HEK293 (cell line): ENCODE measurements around the gene SLC25A22.

Experiments used
- CTCF ChIA-PET: fragments of 350-600 bp; formaldehyde crosslinking; extraction: SDS; loops from one replicate; lab custom pipeline; 2021; ENCODE audit warnings: antibody characterized with exemption; lab: Yijun Ruan, JAX
- POLR2A ChIA-PET: fragments of 300-600 bp; formaldehyde crosslinking; extraction: SDS; loops from one replicate; lab custom pipeline; 2020; ENCODE audit warnings: antibody characterized with exemption, inconsistent platforms; lab: Yijun Ruan, JAX
- H3K27ac ChIP-seq: fragments of 200-500 bp; sonication (Bioruptor generic); 2 replicates; pipeline ENCODE4 v1.5.1; 2014; ENCODE audit warnings: low read depth, low read length, control low read depth, inconsistent platforms; ENCODE audit errors: extremely low read depth
- H3K36me3 ChIP-seq, 2 experiments: fragments of 200-500 bp in 1 of 2; sonication (Bioruptor generic) in 1 of 2; 1 replicate in 1 of 2; 2 replicates in 1 of 2; pipeline ENCODE4 v1.5.1; 2014 to 2017; ENCODE audit warnings: inconsistent platforms in 2 of 2, low read length in 2 of 2; ENCODE audit not compliant: control insufficient read depth in 2 of 2, insufficient read depth in 1 of 2
- H3K4me1 ChIP-seq: fragments of 200-500 bp; sonication (Bioruptor generic); 2 replicates; pipeline ENCODE4 v1.5.1; 2014; ENCODE audit warnings: mild to moderate bottlenecking, low read length, inconsistent platforms; ENCODE audit not compliant: control insufficient read depth, insufficient read depth
- H3K4me3 ChIP-seq: 2 replicates; pipeline ENCODE4 v1.5.1; 2011; ENCODE audit warnings: low read depth, mild to moderate bottlenecking, control low read depth, low read length, moderate library complexity
- H3K9me3 ChIP-seq: fragments of 200-500 bp; sonication (Bioruptor generic); 2 replicates; pipeline ENCODE4 v1.5.1; 2014; ENCODE audit warnings: low read depth, low read length, inconsistent platforms; ENCODE audit not compliant: control insufficient read depth, insufficient read depth
- FEZF1 ChIP-seq: fragments of 450-650 bp; formaldehyde crosslinking; IDR thresholded peaks from 2 replicates; pipeline ENCODE4 v1.5.1; 2016; ENCODE audit warnings: missing biosample characterization, missing genetic modification characterization
- GLI2 ChIP-seq: fragments of 450-650 bp; formaldehyde crosslinking; IDR thresholded peaks from 2 replicates; pipeline ENCODE4; 2017; ENCODE audit warnings: missing biosample characterization, missing genetic modification characterization, low read depth, borderline replicate concordance
- IKZF3 ChIP-seq: fragments of 450-650 bp; IDR thresholded peaks from 2 replicates; pipeline ENCODE4 v1.5.0; 2018; ENCODE audit warnings: missing biosample characterization, mild to moderate bottlenecking, missing genetic modification characterization, moderate library complexity
- OSR2 ChIP-seq: fragments of 450-650 bp; formaldehyde crosslinking; IDR thresholded peaks from 2 replicates; pipeline ENCODE4 v1.5.1; 2016; ENCODE audit warnings: missing biosample characterization, missing genetic modification characterization
- RBAK ChIP-seq: fragments of 450-650 bp; formaldehyde crosslinking; IDR thresholded peaks from 2 replicates; pipeline ENCODE4 v1.5.1; 2016; ENCODE audit warnings: missing biosample characterization, missing genetic modification characterization
- REPIN1 ChIP-seq: fragments of 450-650 bp; formaldehyde crosslinking; IDR thresholded peaks from 2 replicates; pipeline ENCODE4 v1.5.1; 2017; ENCODE audit warnings: missing biosample characterization, missing genetic modification characterization, low read depth
- SETDB1 ChIP-seq: IDR thresholded peaks from one replicate; pipeline ENCODE4 v1.6.1; 2017; ENCODE audit warnings: mild to moderate bottlenecking, low read length, moderate library complexity, mixed read lengths; ENCODE audit not compliant: insufficient read length
- ZBTB8A ChIP-seq: fragments of 450-650 bp; formaldehyde crosslinking; IDR thresholded peaks from 2 replicates; pipeline ENCODE4 v1.5.1; 2016; ENCODE audit warnings: missing biosample characterization, missing genetic modification characterization
- ZFHX2 ChIP-seq: fragments of 450-650 bp; formaldehyde crosslinking; conservative IDR thresholded peaks from 2 replicates; pipeline ENCODE4 v1.5.1; 2016; ENCODE audit warnings: missing biosample characterization, missing genetic modification characterization
- ZNF132 ChIP-seq: fragments of 450-650 bp; formaldehyde crosslinking; IDR thresholded peaks from 2 replicates; pipeline ENCODE4 v1.5.1; 2017; ENCODE audit warnings: missing biosample characterization, missing genetic modification characterization, borderline replicate concordance
- ZNF174 ChIP-seq: fragments of 450-650 bp; formaldehyde crosslinking; IDR thresholded peaks from 2 replicates; pipeline ENCODE4 v1.5.0; 2017; ENCODE audit warnings: missing biosample characterization, mild to moderate bottlenecking, missing genetic modification characterization
- ZNF221 ChIP-seq: fragments of 450-650 bp; formaldehyde crosslinking; IDR thresholded peaks from 2 replicates; pipeline ENCODE4 v1.5.1; 2017; ENCODE audit warnings: missing biosample characterization, missing genetic modification characterization, borderline replicate concordance
- ZNF239 ChIP-seq: fragments of 450-650 bp; formaldehyde crosslinking; IDR thresholded peaks from 2 replicates; pipeline ENCODE4 v1.5.1; 2016; ENCODE audit warnings: missing biosample characterization, missing genetic modification characterization
- ZNF324 ChIP-seq: fragments of 450-650 bp; formaldehyde crosslinking; IDR thresholded peaks from 2 replicates; pipeline ENCODE4 v1.5.1; 2016; ENCODE audit warnings: missing biosample characterization, missing genetic modification characterization
- ZNF423 ChIP-seq: fragments of 450-650 bp; formaldehyde crosslinking; IDR thresholded peaks from 2 replicates; pipeline ENCODE4 v1.5.1; 2016; ENCODE audit warnings: missing biosample characterization, missing genetic modification characterization
- ZNF426 ChIP-seq: fragments of 450-650 bp; formaldehyde crosslinking; IDR thresholded peaks from 2 replicates; pipeline ENCODE4 v1.5.1; 2017; ENCODE audit warnings: missing biosample characterization, missing genetic modification characterization, mild to moderate bottlenecking, inconsistent platforms, moderate library complexity
- ZNF544 ChIP-seq: fragments of 450-650 bp; formaldehyde crosslinking; IDR thresholded peaks from 2 replicates; pipeline ENCODE4 v1.5.0; 2017; ENCODE audit warnings: missing biosample characterization, missing genetic modification characterization
- ZNF580 ChIP-seq: fragments of 450-650 bp; formaldehyde crosslinking; IDR thresholded peaks from 2 replicates; pipeline ENCODE4 v1.5.1; 2016; ENCODE audit warnings: missing biosample characterization, missing genetic modification characterization
- ZNF623 ChIP-seq: fragments of 450-650 bp; formaldehyde crosslinking; IDR thresholded peaks from 2 replicates; pipeline ENCODE4 v1.5.1; 2016; ENCODE audit warnings: missing biosample characterization, missing genetic modification characterization
- ZNF626 ChIP-seq: fragments of 450-650 bp; sonication (Bioruptor Pico); formaldehyde crosslinking; IDR thresholded peaks from 2 replicates; pipeline ENCODE4 v1.5.1; 2018; ENCODE audit warnings: missing biosample characterization, missing genetic modification characterization, inconsistent platforms
- ZNF701 ChIP-seq: fragments of 450-650 bp; formaldehyde crosslinking; IDR thresholded peaks from 2 replicates; pipeline ENCODE4 v1.5.1; 2016; ENCODE audit warnings: missing biosample characterization, missing genetic modification characterization
- ZNF843 ChIP-seq: fragments of 450-650 bp; formaldehyde crosslinking; IDR thresholded peaks from 2 replicates; pipeline ENCODE4 v1.5.1; 2016; ENCODE audit warnings: missing biosample characterization, missing genetic modification characterization
- TF ChIP-seq, protein P1 (sequence below): fragments of 450-650 bp; formaldehyde crosslinking; IDR thresholded peaks from 2 replicates; pipeline ENCODE4 v1.5.1; 2016; ENCODE audit warnings: missing biosample characterization, missing genetic modification characterization
- TF ChIP-seq, protein P2 (sequence below): fragments of 450-650 bp; formaldehyde crosslinking; IDR thresholded peaks from 2 replicates; pipeline ENCODE4 v1.5.1; 2016; ENCODE audit warnings: missing biosample characterization, missing genetic modification characterization
- TF ChIP-seq, protein P3 (sequence below): fragments of 450-650 bp; formaldehyde crosslinking; IDR thresholded peaks from 2 replicates; pipeline ENCODE4 v1.5.1; 2016; ENCODE audit warnings: missing biosample characterization, missing genetic modification characterization

Gene SLC25A22

GRCh38 chr11:841981-842369, 43.9 kb upstream of the SLC25A22 start (continued):
- TF ChIP-seq ZNF239 (no peak), ZNF221 (no peak)

DNA sequence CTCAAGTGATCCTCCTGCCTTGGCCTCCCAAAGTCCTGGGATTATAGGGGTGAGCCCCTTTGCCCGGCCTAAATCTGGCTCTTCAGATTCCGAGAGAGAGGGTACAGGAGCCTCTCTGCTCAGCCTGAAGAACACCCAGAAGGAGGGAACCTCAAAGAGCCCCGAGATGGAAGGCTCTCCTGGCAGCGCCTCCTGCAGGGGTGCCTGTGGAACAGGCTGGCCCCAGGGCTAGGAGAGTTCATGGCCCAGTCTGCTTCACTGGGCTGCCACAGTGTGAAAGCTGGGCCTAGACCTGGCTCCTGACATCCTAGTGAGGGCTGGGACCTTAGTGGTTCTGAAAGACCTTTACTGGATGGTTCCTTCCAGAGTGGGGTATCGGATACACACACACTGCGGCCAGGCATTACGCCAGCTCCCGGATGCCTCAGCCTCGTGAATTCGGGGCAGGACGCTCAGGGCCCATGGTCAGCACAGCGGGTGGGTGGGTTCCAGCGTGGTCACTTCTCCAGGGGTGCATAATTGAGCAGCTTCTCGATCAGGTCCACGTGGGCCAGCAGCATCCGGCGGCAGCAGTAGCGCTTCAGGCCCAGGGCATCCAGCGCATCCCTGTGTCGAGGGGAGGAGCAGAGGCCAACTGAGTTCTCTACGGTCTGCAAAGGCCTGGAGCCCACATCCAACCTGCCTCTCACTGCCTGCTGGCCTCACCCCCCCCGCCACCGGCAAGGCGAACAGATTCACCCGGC, 42.0 kb upstream of the SLC25A22 start:
- Histone ChIP-seq H3K4me1 (0 out of 2 replicates have a peak, but pooled peaks cover 3% of the 10 kb centered on the region), H3K4me3 (no peak overlapping the region), H3K36me3 (peaks cover 0 to 55% of the 10 kb centered on the region in 2 experiments; a peak in 1 of 3 replicates), H3K9me3 (no peaks in the 10 kb centered on the region)
- CTCF ChIA-PET = interaction anchor here (0.7 to 1.4 kb wide), 5 partner anchors 20 to 819 kb away, joined by 3 to 6 read pairs (median 4); no protein-coding TSS in a partner anchor
- TF ChIP-seq, protein P1, sequence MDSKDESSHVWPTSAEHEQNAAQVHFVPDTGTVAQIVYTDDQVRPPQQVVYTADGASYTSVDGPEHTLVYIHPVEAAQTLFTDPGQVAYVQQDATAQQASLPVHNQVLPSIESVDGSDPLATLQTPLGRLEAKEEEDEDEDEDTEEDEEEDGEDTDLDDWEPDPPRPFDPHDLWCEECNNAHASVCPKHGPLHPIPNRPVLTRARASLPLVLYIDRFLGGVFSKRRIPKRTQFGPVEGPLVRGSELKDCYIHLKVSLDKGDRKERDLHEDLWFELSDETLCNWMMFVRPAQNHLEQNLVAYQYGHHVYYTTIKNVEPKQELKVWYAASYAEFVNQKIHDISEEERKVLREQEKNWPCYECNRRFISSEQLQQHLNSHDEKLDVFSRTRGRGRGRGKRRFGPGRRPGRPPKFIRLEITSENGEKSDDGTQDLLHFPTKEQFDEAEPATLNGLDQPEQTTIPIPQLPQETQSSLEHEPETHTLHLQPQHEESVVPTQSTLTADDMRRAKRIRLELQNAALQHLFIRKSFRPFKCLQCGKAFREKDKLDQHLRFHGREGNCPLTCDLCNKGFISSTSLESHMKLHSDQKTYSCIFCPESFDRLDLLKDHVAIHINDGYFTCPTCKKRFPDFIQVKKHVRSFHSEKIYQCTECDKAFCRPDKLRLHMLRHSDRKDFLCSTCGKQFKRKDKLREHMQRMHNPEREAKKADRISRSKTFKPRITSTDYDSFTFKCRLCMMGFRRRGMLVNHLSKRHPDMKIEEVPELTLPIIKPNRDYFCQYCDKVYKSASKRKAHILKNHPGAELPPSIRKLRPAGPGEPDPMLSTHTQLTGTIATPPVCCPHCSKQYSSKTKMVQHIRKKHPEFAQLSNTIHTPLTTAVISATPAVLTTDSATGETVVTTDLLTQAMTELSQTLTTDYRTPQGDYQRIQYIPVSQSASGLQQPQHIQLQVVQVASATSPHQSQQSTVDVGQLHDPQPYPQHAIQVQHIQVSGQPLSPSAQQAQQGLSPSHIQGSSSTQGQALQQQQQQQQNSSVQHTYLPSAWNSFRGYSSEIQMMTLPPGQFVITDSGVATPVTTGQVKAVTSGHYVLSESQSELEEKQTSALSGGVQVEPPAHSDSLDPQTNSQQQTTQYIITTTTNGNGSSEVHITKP (tag by site-specific recombination) = 0 out of 2 replicates have a peak, but pooled peaks have one; percentile 19
- TF ChIP-seq ZNF132 (tag by site-specific recombination) (no peak), REPIN1 (no peak), ZNF426 (no peak), ZNF626 (no peak), OSR2 (no peak), ZNF174 (tag by site-specific recombination) (no peak), ZNF544 (tag by site-specific recombination) (no peak), ZNF580 (tag by site-specific recombination) (no peak), ZFHX2 (tag by site-specific recombination) (no peak)
- TF ChIP-seq, protein P2, sequence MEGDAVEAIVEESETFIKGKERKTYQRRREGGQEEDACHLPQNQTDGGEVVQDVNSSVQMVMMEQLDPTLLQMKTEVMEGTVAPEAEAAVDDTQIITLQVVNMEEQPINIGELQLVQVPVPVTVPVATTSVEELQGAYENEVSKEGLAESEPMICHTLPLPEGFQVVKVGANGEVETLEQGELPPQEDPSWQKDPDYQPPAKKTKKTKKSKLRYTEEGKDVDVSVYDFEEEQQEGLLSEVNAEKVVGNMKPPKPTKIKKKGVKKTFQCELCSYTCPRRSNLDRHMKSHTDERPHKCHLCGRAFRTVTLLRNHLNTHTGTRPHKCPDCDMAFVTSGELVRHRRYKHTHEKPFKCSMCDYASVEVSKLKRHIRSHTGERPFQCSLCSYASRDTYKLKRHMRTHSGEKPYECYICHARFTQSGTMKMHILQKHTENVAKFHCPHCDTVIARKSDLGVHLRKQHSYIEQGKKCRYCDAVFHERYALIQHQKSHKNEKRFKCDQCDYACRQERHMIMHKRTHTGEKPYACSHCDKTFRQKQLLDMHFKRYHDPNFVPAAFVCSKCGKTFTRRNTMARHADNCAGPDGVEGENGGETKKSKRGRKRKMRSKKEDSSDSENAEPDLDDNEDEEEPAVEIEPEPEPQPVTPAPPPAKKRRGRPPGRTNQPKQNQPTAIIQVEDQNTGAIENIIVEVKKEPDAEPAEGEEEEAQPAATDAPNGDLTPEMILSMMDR (tag by site-specific recombination) = peak; percentile 32; the same call in 1 of the 2 replicates
- TF ChIP-seq, all 188 proteins: peak for 2
- POLR2A ChIA-PET = interaction anchor here (1.0 to 15.0 kb wide), 4 partner anchors 9 to 34 kb away, joined by 3 to 202 read pairs (median 38); partner anchors contain the start of genes CD151, CRACR2B and PNPLA2
- H3K27ac ChIP-seq = no peak overlapping the region

GRCh38 chr11:839280-839623, 41.2 kb upstream of the SLC25A22 start:
- TF ChIP-seq ZNF623 (tag by site-specific recombination) = no peak
- TF ChIP-seq ZNF701 (tag by site-specific recombination) = no peak
- TF ChIP-seq ZNF843 = no peak
- no peak for TF ChIP-seq ZNF324
- TF ChIP-seq, protein P3, sequence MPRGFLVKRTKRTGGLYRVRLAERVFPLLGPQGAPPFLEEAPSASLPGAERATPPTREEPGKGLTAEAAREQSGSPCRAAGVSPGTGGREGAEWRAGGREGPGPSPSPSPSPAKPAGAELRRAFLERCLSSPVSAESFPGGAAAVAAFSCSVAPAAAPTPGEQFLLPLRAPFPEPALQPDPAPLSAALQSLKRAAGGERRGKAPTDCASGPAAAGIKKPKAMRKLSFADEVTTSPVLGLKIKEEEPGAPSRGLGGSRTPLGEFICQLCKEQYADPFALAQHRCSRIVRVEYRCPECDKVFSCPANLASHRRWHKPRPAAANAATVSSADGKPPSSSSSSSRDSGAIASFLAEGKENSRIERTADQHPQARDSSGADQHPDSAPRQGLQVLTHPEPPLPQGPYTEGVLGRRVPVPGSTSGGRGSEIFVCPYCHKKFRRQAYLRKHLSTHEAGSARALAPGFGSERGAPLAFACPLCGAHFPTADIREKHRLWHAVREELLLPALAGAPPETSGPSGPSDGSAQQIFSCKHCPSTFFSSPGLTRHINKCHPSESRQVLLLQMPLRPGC (tag by site-specific recombination) = no peak
- TF ChIP-seq ZNF174 (tag by site-specific recombination) = no peak
- TF ChIP-seq FEZF1 = no peak
- TF ChIP-seq ZNF423 (tag by site-specific recombination) = no peak
- no peak for TF ChIP-seq GLI2 (tag by site-specific recombination)
- no peak for TF ChIP-seq IKZF3 (tag by site-specific recombination)
- TF ChIP-seq RBAK (tag by site-specific recombination) = no peak
- no peak for TF ChIP-seq ZBTB8A (tag by site-specific recombination)
- no peak for TF ChIP-seq SETDB1
- TF ChIP-seq, all 188 proteins: peak for 0
- no peaks in the 10 kb centered on the region for H3K9me3 ChIP-seq
- H3K4me1 ChIP-seq = no peaks in the 10 kb centered on the region; the same call in 1 of the 2 replicates
- ChIA-PET POLR2A (interaction anchor here (6.9 to 15.0 kb wide), 2 partner anchors 8 to 23 kb away, joined by 70 to 202 read pairs; partner anchors contain the start of genes CD151, CRACR2B and PNPLA2), CTCF (interaction anchor here (0.7 kb wide), 2 partner anchors 9 to 35 kb away, joined by 3 read pairs; no protein-coding TSS in a partner anchor)
- peaks cover 0 to 63% of the 10 kb centered on the region in 2 experiments; a peak in 1 of 3 replicates for H3K36me3 ChIP-seq
- H3K4me3 ChIP-seq = no peak overlapping the region
- H3K27ac ChIP-seq = no peak overlapping the region
